NCI-H2196 treated with DMSO at 0.1 percent for 48 hours (cell line): ENCODE data around the gene BCL7B.
"Not testable (repeated sequence)": the region's sequence is repeated elsewhere in the genome, so short reads cannot be mapped to it uniquely, and the experiment has no call there.

Experiments used
- DNase-seq: peaks from one replicate; lab custom pipeline; 2025; ENCODE audit not compliant: unreplicated experiment; lab: John Stamatoyannopoulos, UW

The BCL7B gene

GRCh38 chr7:73536479-73536878 is 21.0 kb downstream of the BCL7B start:
- no peak for DNase-seq

- not testable (repeated sequence) for DNase-seq
These were observed 21.6 kb downstream of the BCL7B start for GRCh38 chr7:73535918-73536317.

- no peak for DNase-seq
These were observed 23.7 kb downstream of the BCL7B start for GRCh38 chr7:73533742-73534141.

GRCh38 chr7:73532224-73532623 is 25.3 kb downstream of the BCL7B start:
- no peak for DNase-seq

GRCh38 chr7:73530800-73531199 is 26.7 kb downstream of the BCL7B start:
- no peak for DNase-seq

- peak; percentile 29 for DNase-seq
These were observed 30.3 kb downstream of the BCL7B start for GRCh38 chr7:73526896-73527821.

- not testable (repeated sequence) for DNase-seq
These were observed 31.4 kb downstream of the BCL7B start for GRCh38 chr7:73526158-73526494.

GRCh38 chr7:73522105-73522872 is 35.2 kb downstream of the BCL7B start, which contains the start of gene BAZ1B:
Gene BAZ1B (minus strand): TSS chr7:73522293. CDS start chr7:73521933, 360 bp downstream.
- DNase-seq = peak; percentile 96

- DNase-seq = no peak
These were observed 35.8 kb downstream of the BCL7B start for GRCh38 chr7:73521636-73522104.

- DNase-seq = no peak
These were observed 36.5 kb downstream of the BCL7B start for GRCh38 chr7:73520673-73521635.

GRCh38 chr7:73519867-73520672 is 37.4 kb downstream of the BCL7B start:
- no peak for DNase-seq

- no peak for DNase-seq
These were observed 39.0 kb downstream of the BCL7B start for GRCh38 chr7:73518470-73518869.

GRCh38 chr7:73517241-73517995 is 40.1 kb downstream of the BCL7B start:
- no peak for DNase-seq

GRCh38 chr7:73515178-73515577 is 42.3 kb downstream of the BCL7B start:
- DNase-seq = no peak

- DNase-seq = no peak
These were observed 45.3 kb downstream of the BCL7B start for GRCh38 chr7:73512018-73512780.

GRCh38 chr7:73509463-73509862 is 48.0 kb downstream of the BCL7B start:
- no peak for DNase-seq

- no peak for DNase-seq
These were observed 49.9 kb downstream of the BCL7B start for GRCh38 chr7:73507556-73507955.

GRCh38 chr7:73504920-73505319 is 52.6 kb downstream of the BCL7B start:
- DNase-seq = no peak
